H1 (cell line): ENCODE measurements around the gene PLA2R1. TPM values are rescaled to one million over a fixed set of nuclear protein-coding genes. Genes with fewer than 3 reads are reported as not detected.

Source experiments
- CTCF ChIA-PET: fragments of 300-600 bp; sonication (Branson Sonifier 250); formaldehyde crosslinking; loops from one replicate; lab custom pipeline; 2021; ENCODE audit not compliant: partially characterized antibody; lab: Charles Lee
- POLR2A ChIA-PET: fragments of 300-600 bp; sonication (Branson Sonifier 250); formaldehyde crosslinking; loops from one replicate; lab custom pipeline; 2021; ENCODE audit warnings: inconsistent platforms; ENCODE audit not compliant: partially characterized antibody; lab: Charles Lee
- DNase-seq, 2 experiments: peaks; one replicate each; pipeline versions ENCODE4 v3.0.0 to v3.0.0-alpha.2; 2010 to 2022; ENCODE audit warnings: low spot score in 2 of 2, low read depth in 1 of 2, mixed read lengths in 1 of 2
- FAIRE-seq: peaks from 2 replicates; lab custom pipeline; 2011; peaks lifted over from hg19 to GRCh38; lab: Jason Lieb, UNC
- H2AFZ ChIP-seq: 2 replicates; pipeline ENCODE4 v1.8.1; 2012; ENCODE audit warnings: low read length, inconsistent platforms
- H2AK5ac ChIP-seq: 2 replicates; pipeline ENCODE4 v1.6.1; 2013; ENCODE audit warnings: low read depth, low read length
- H2BK120ac ChIP-seq: replicated peaks from 2 replicates; pipeline ENCODE3; 2013; ENCODE audit warnings: low read depth, low read length, inconsistent platforms
- H2BK12ac ChIP-seq: 2 replicates; pipeline ENCODE4 v1.6.1; 2013; ENCODE audit warnings: low read depth, low read length
- H2BK15ac ChIP-seq: 2 replicates; pipeline ENCODE4 v1.6.1; 2013; ENCODE audit warnings: low read length
- H2BK20ac ChIP-seq: 2 replicates; pipeline ENCODE4 v1.6.1; 2013; ENCODE audit warnings: low read length
- H2BK5ac ChIP-seq: 2 replicates; pipeline ENCODE4 v1.6.1; 2013; ENCODE audit warnings: low read depth, low read length
- H3K14ac ChIP-seq: 2 replicates; pipeline ENCODE4 v1.6.1; 2013; ENCODE audit warnings: inconsistent platforms; ENCODE audit not compliant: insufficient read length
- H3K18ac ChIP-seq: 2 replicates; pipeline ENCODE4 v1.6.1; 2013; ENCODE audit warnings: low read length; ENCODE audit errors: extremely low read depth
- H3K23ac ChIP-seq: 2 replicates; pipeline ENCODE4 v1.6.1; 2013; ENCODE audit warnings: inconsistent platforms; ENCODE audit not compliant: insufficient read length
- H3K23me2 ChIP-seq: 2 replicates; pipeline ENCODE4 v1.6.1; 2013; ENCODE audit warnings: low read depth, low read length
- H3K27ac ChIP-seq: 2 replicates; pipeline ENCODE4 v1.6.1; 2011; ENCODE audit warnings: low read depth, low read length, inconsistent platforms
- H3K27me3 ChIP-seq, 4 experiments: replicated peaks in 1 of 4; 1 replicate in 1 of 4; 2 replicates in 3 of 4; pipeline versions ENCODE4 v1.6.1 to v1.8.1; 2011 to 2013; ENCODE audit warnings: low read length in 3 of 4, mild to moderate bottlenecking in 3 of 4, inconsistent platforms in 2 of 4, mixed read lengths in 2 of 4, moderate library complexity in 1 of 4; ENCODE audit not compliant: control insufficient read depth in 3 of 4, insufficient read depth in 3 of 4; ENCODE audit errors: extremely low read depth in 1 of 4
- H3K36me3 ChIP-seq, 4 experiments: 2 replicates each; pipeline versions ENCODE4 v1.6.1 to v1.8.1; 2011 to 2013; ENCODE audit warnings: mild to moderate bottlenecking in 4 of 4, low read length in 3 of 4, moderate library complexity in 2 of 4, control low read depth in 1 of 4, inconsistent platforms in 1 of 4; ENCODE audit not compliant: insufficient read depth in 4 of 4, control insufficient read depth in 2 of 4
- H3K4ac ChIP-seq: replicated peaks from 2 replicates; pipeline ENCODE3; 2013; ENCODE audit warnings: low read length, low read depth, mixed read lengths, inconsistent platforms; ENCODE audit not compliant: insufficient read length
- H3K4me1 ChIP-seq, 4 experiments: replicated peaks in 1 of 4; 1 replicate in 1 of 4; 2 replicates in 3 of 4; pipeline versions ENCODE4 v1.6.1 to v1.8.1; 2011 to 2013; ENCODE audit warnings: low read length in 3 of 4, inconsistent platforms in 2 of 4, mixed read lengths in 1 of 4; ENCODE audit not compliant: insufficient read depth in 4 of 4, control insufficient read depth in 3 of 4
- H3K4me2 ChIP-seq, 2 experiments: 2 replicates each; pipeline versions ENCODE4 v1.6.1 to v1.8.1; 2011 to 2013; ENCODE audit warnings: low read depth in 2 of 2, low read length in 2 of 2, control low read depth in 1 of 2, inconsistent platforms in 1 of 2, mild to moderate bottlenecking in 1 of 2; ENCODE audit not compliant: insufficient read depth in 1 of 2
- H3K4me3 ChIP-seq, 4 experiments: fragments of 200-600, 300-600 bp in 1 of 4; sonication (generic), shearing (Covaris generic), sonication (Bioruptor Twin) in 1 of 4; 2 replicates each; pipeline versions ENCODE4 v1.5.1 to v1.8.1; 2011 to 2016; ENCODE audit warnings: low read length in 4 of 4, low read depth in 3 of 4, control low read depth in 2 of 4, inconsistent platforms in 2 of 4, mild to moderate bottlenecking in 2 of 4, mixed read lengths in 1 of 4, moderate library complexity in 1 of 4; ENCODE audit not compliant: insufficient read depth in 2 of 4; ENCODE audit errors: extremely low read depth in 1 of 4
- H3K56ac ChIP-seq: replicated peaks from 2 replicates; pipeline ENCODE3; 2013; ENCODE audit warnings: low read depth, mild to moderate bottlenecking, mixed read lengths, low read length, inconsistent platforms; ENCODE audit not compliant: insufficient read length
- H3K79me1 ChIP-seq: 2 replicates; pipeline ENCODE4 v1.6.1; 2013; ENCODE audit warnings: low read depth, low read length, control low read depth
- H3K79me2 ChIP-seq, 2 experiments: 2 replicates each; pipeline versions ENCODE4 v1.6.1 to v1.8.1; 2012 to 2013; ENCODE audit warnings: low read length in 2 of 2, mild to moderate bottlenecking in 2 of 2, inconsistent platforms in 1 of 2; ENCODE audit not compliant: insufficient read depth in 2 of 2, control insufficient read depth in 1 of 2
- H3K9ac ChIP-seq, 4 experiments: replicated peaks in 1 of 4; 1 replicate in 1 of 4; 2 replicates in 3 of 4; pipeline versions ENCODE4 v1.6.1 to v1.8.1; 2011 to 2013; ENCODE audit warnings: low read depth in 3 of 4, low read length in 3 of 4, control low read depth in 2 of 4, mild to moderate bottlenecking in 2 of 4, moderate library complexity in 2 of 4, inconsistent platforms in 1 of 4; ENCODE audit errors: extremely low read depth in 1 of 4
- H3K9me3 ChIP-seq, 2 experiments: 2 replicates each; pipeline versions ENCODE4 v1.6.1 to v1.8.1; 2012 to 2013; ENCODE audit warnings: mild to moderate bottlenecking in 2 of 2, moderate library complexity in 2 of 2, control low read depth in 1 of 2, inconsistent platforms in 1 of 2, low read depth in 1 of 2, low read length in 1 of 2, mixed read lengths in 1 of 2; ENCODE audit not compliant: insufficient read depth in 2 of 2
- H4K20me1 ChIP-seq, 2 experiments: replicated peaks in 1 of 2; 2 replicates each; pipeline versions ENCODE3 to v1.8.1; 2011 to 2013; ENCODE audit warnings: inconsistent platforms in 2 of 2, low read length in 2 of 2, mild to moderate bottlenecking in 1 of 2; ENCODE audit not compliant: insufficient read depth in 2 of 2, control insufficient read depth in 1 of 2
- H4K5ac ChIP-seq: 2 replicates; pipeline ENCODE4 v1.6.1; 2013; ENCODE audit warnings: low read length, low read depth, mixed read lengths, inconsistent platforms; ENCODE audit not compliant: insufficient read length
- H4K8ac ChIP-seq: 2 replicates; pipeline ENCODE4 v1.8.0; 2013; ENCODE audit warnings: mild to moderate bottlenecking, moderate library complexity, low read length, inconsistent platforms; ENCODE audit not compliant: insufficient read depth; ENCODE audit errors: extremely low read depth
- H4K91ac ChIP-seq: replicated peaks from 2 replicates; pipeline ENCODE3; 2013; ENCODE audit warnings: low read length, mixed read lengths, inconsistent platforms; ENCODE audit not compliant: insufficient read length
- E2F6 ChIP-seq: IDR thresholded peaks from 2 replicates; pipeline ENCODE4 v1.6.1; 2012; ENCODE audit warnings: inconsistent platforms
- EGR1 ChIP-seq: IDR thresholded peaks from 2 replicates; pipeline ENCODE4 v1.6.1; 2011; ENCODE audit warnings: low read depth, low read length, borderline replicate concordance
- KDM4A ChIP-seq: IDR thresholded peaks from one replicate; pipeline ENCODE4 v1.7.1; 2012; ENCODE audit warnings: low read depth, mild to moderate bottlenecking, moderate library complexity, low read length, inconsistent platforms; ENCODE audit not compliant: severe bottlenecking
- KDM5A ChIP-seq: fragments of 200-600 bp; IDR thresholded peaks from 2 replicates; pipeline ENCODE4 v1.7.1; 2012; ENCODE audit warnings: mild to moderate bottlenecking, low read length, inconsistent platforms, mixed read lengths
- POLR2AphosphoS5 ChIP-seq: IDR thresholded peaks from 2 replicates; pipeline ENCODE4 v1.6.1; 2011; ENCODE audit warnings: low read depth, low read length
- RXRA ChIP-seq: IDR thresholded peaks from 2 replicates; pipeline ENCODE4 v1.6.1; 2011; ENCODE audit warnings: low read depth, mild to moderate bottlenecking, low read length, moderate library complexity; ENCODE audit not compliant: insufficient read depth
- SIRT6 ChIP-seq: IDR thresholded peaks from one replicate; pipeline ENCODE4 v1.7.1; 2012; ENCODE audit warnings: low read length, inconsistent platforms
- WGBS, 2 experiments: shearing (Covaris generic) in 1 of 2; methylation state at CpG; one replicate each; pipeline versions ENCODE4 v1.1.6 to v1.1.7; 2013 to 2015; ENCODE audit warnings: low lambda C conversion rate in 2 of 2, mixed read lengths in 2 of 2, inconsistent platforms in 1 of 2, low coverage in 1 of 2, missing lambda C conversion rate in 1 of 2; ENCODE audit not compliant: insufficient replicate concordance in 2 of 2, insufficient coverage in 1 of 2, insufficient read length in 1 of 2; ENCODE audit errors: extremely low coverage in 1 of 2, missing lambda C conversion rate in 1 of 2; 5-methylcytosine and 5-hydroxymethylcytosine counted together
- polyA plus RNA-seq, 7 experiments: library from polyadenylated mRNA; depleted of rRNA in 3 of 7; stranded (reverse) in 5 of 7; unstranded in 2 of 7; fragments of >200 nt in 5 of 7; fragments of 200-250 nt in 2 of 7; gene quantifications; 1 replicate in 5 of 7; 2 replicates in 1 of 7; 4 replicates in 1 of 7; pipeline versions ENCODE4 v1.2.1 to v1.2.3, GENCODE V29; 2011 to 2013; ENCODE audit warnings: missing spikeins in 2 of 7, mixed read lengths in 2 of 7
- total RNA-seq: library from RNA; stranded (reverse); fragmentation: NEBNext Ultra II Directional; extraction: Animal tissue kit (Norgen Biotek cat#: 25700); gene quantifications from 2 replicates; pipeline ENCODE4 v1.2.1, GENCODE V29; 2021

PLA2R1 gene
- total and polyA plus RNA-seq, 2 of the 8 experiments (the other 6 are each of a cell fraction or from before 2014, with no cell fraction given), result 0.65 to 1.5 TPM

DNA sequence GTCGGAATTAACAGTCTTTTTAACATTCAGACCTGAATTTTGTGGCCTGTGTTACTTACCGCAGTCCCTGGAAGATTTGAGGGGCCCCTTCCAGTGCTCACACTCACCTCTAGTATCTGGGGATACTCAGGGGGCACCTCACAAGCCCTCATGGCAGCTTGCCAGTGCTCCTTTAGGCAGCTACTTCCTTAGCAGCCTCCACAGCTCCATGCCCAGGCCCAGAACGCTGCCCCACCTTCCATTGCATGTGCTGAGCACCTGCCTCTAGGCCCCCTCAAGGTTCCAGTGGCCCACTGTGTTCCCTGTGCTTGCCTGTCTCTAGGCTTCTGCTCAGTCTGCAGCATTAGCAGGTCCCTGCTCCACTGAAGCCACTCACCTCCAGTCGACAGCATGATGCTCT is 30.0 kb upstream of the PLA2R1 start:
- Histone ChIP-seq H2BK15ac (no peak overlapping the region), H2AK5ac (no peak overlapping the region), H3K79me1 (no peaks in the 10 kb centered on the region), H3K4me3 (no peak overlapping the region), H3K18ac (no peak overlapping the region), H2BK5ac (no peak overlapping the region), H3K4ac (no peak overlapping the region), H2BK120ac (no peak overlapping the region), H4K8ac (no peak overlapping the region), H3K56ac (no peak overlapping the region), H3K23ac (no peak overlapping the region), H3K4me1 (no peaks in the 10 kb centered on the region), H4K20me1 (no peaks in the 10 kb centered on the region), H3K27me3 (no peaks in the 10 kb centered on the region; a peak in 1 of 7 replicates), H3K79me2 (no peaks in the 10 kb centered on the region), H3K23me2 (no peaks in the 10 kb centered on the region; the same call in 1 of the 2 replicates), H3K27ac (no peak overlapping the region), H2AFZ (no peak overlapping the region), H3K4me2 (no peak overlapping the region), H3K9ac (no peak overlapping the region), H3K36me3 (no peaks in the 10 kb centered on the region; a peak in 1 of 8 replicates), H3K9me3 (peaks cover 43 to 44% of the 10 kb centered on the region in 2 experiments), H4K5ac (no peak overlapping the region), H2BK12ac (no peak overlapping the region), H2BK20ac (no peak overlapping the region), H3K14ac (no peak overlapping the region), H4K91ac (no peak overlapping the region)
- FAIRE-seq, result no peak
- WGBS, 2 experiments, result 83% methylated on average over 4 of the region's 4 CpGs; no CpG with 5 or more reads in 1 of the 2 experiments
- no peak for DNase-seq
- ChIA-PET POLR2A (no interaction called here), CTCF (no interaction called here)
- TF ChIP-seq RXRA (no peak), POLR2AphosphoS5 (no peak), KDM4A (no peak), E2F6 (no peak), KDM5A (no peak), EGR1 (no peak), SIRT6 (no peak)
